Endothelial cell of umbilical vein (primary cell): ENCODE measurements around the gene SLC2A6. TPM values are rescaled to one million over a fixed set of nuclear protein-coding genes. Genes with fewer than 3 reads are reported as not detected.

Experiments used
- BruUV-seq: library from RNA; stranded (reverse); fragments of 400-500 nt; replicated peaks from 2 replicates; lab custom pipeline; 2021; lab: Mats Ljungman, UMichigan
- CTCF ChIA-PET: fragments of 300-600, 350-600 bp; sonication (Branson Sonifier 250); formaldehyde crosslinking; loops from one replicate; lab custom pipeline; 2021; ENCODE audit warnings: antibody characterized with exemption, inconsistent platforms; lab: Charles Lee
- POLR2A ChIA-PET: fragments of 300-600, 350-600 bp; sonication (Branson Sonifier 250); formaldehyde crosslinking; loops from one replicate; lab custom pipeline; 2021; ENCODE audit warnings: antibody characterized with exemption, inconsistent platforms; lab: Charles Lee
- DNase-seq: peaks from one replicate; pipeline ENCODE4 v3.0.0-alpha.2; 2011; ENCODE audit warnings: low read depth, low spot score
- FAIRE-seq: peaks from 2 replicates; lab custom pipeline; 2011; peaks lifted over from hg19 to GRCh38; lab: Jason Lieb, UNC
- H2AFZ ChIP-seq: 2 replicates; pipeline ENCODE4 v1.6.0; 2012; ENCODE audit warnings: low read depth, low read length, control low read depth, inconsistent platforms
- H3K27ac ChIP-seq: 2 replicates; pipeline ENCODE4 v1.5.1; 2011; ENCODE audit warnings: low read depth, mild to moderate bottlenecking, control low read depth, low read length, moderate library complexity; ENCODE audit not compliant: insufficient read depth
- H3K27me3 ChIP-seq, 2 experiments: 2 replicates each; pipeline versions ENCODE4 v1.6.0 to v1.6.1; 2011; ENCODE audit warnings: low read length in 2 of 2, mixed read lengths in 1 of 2; ENCODE audit not compliant: control insufficient read depth in 2 of 2, insufficient read depth in 2 of 2
- H3K36me3 ChIP-seq, 2 experiments: 2 replicates in 1 of 2; 3 replicates in 1 of 2; pipeline ENCODE4 v1.5.1; 2011; ENCODE audit warnings: low read length in 2 of 2, mild to moderate bottlenecking in 1 of 2, moderate library complexity in 1 of 2; ENCODE audit not compliant: control insufficient read depth in 2 of 2, insufficient read depth in 2 of 2; ENCODE audit errors: extremely low read depth in 1 of 2
- H3K4me1 ChIP-seq: 3 replicates; pipeline ENCODE4 v1.5.1; 2011; ENCODE audit warnings: mild to moderate bottlenecking, low read length; ENCODE audit not compliant: control insufficient read depth, insufficient read depth; ENCODE audit errors: extremely low read depth
- H3K4me2 ChIP-seq: 2 replicates; pipeline ENCODE4 v1.6.1; 2011; ENCODE audit warnings: low read length, control low read depth, mixed read lengths; ENCODE audit not compliant: insufficient read depth
- H3K4me3 ChIP-seq, 3 experiments: fragments of 200-600 bp in 1 of 3; sonication (generic), shearing (Covaris generic) in 1 of 3; replicated peaks in 1 of 3; 2 replicates each; pipeline ENCODE4 v1.5.1; 2011 to 2016; ENCODE audit warnings: control low read depth in 3 of 3, low read length in 3 of 3, mild to moderate bottlenecking in 2 of 3, inconsistent platforms in 1 of 3, low read depth in 1 of 3, moderate library complexity in 1 of 3; ENCODE audit not compliant: insufficient read depth in 1 of 3
- H3K79me2 ChIP-seq: 2 replicates; pipeline ENCODE4 v1.6.0; 2012; ENCODE audit warnings: low read length, inconsistent platforms; ENCODE audit not compliant: control insufficient read depth, insufficient read depth
- H3K9ac ChIP-seq: replicated peaks from 2 replicates; pipeline ENCODE3; 2011; ENCODE audit warnings: low read length, control low read depth; ENCODE audit not compliant: insufficient read depth; ENCODE audit errors: extremely low read depth
- H3K9me1 ChIP-seq: replicated peaks from 3 replicates; pipeline ENCODE4 v1.6.0; 2011; ENCODE audit warnings: mild to moderate bottlenecking, low read length; ENCODE audit not compliant: control insufficient read depth, insufficient read depth; ENCODE audit errors: extremely low read depth
- H3K9me3 ChIP-seq: replicated peaks from 2 replicates; pipeline ENCODE4 v1.5.1; 2012; ENCODE audit warnings: low read length, inconsistent platforms; ENCODE audit not compliant: control insufficient read depth, insufficient read depth
- H4K20me1 ChIP-seq: replicated peaks from 2 replicates; pipeline ENCODE3; 2011; ENCODE audit warnings: mild to moderate bottlenecking, low read length; ENCODE audit not compliant: control insufficient read depth, insufficient read depth; ENCODE audit errors: extremely low read depth
- CTCF ChIP-seq, 2 donors: IDR thresholded peaks; 1 replicate in 1 of 2; 2 replicates in 1 of 2; pipeline ENCODE4 v1.5.1; 2011; ENCODE audit warnings: low read length in 2 of 2, mild to moderate bottlenecking in 2 of 2, moderate library complexity in 2 of 2, control low read depth in 1 of 2, inconsistent platforms in 1 of 2, low read depth in 1 of 2; ENCODE audit not compliant: insufficient read depth in 1 of 2; ENCODE audit errors: extremely low read depth in 1 of 2
- FOS ChIP-seq: IDR thresholded peaks from 2 replicates; pipeline ENCODE4 v1.6.1; 2011; ENCODE audit warnings: mild to moderate bottlenecking, low read length, moderate library complexity, borderline replicate concordance; ENCODE audit not compliant: insufficient read depth
- GATA2 ChIP-seq: IDR thresholded peaks from 2 replicates; pipeline ENCODE4 v1.7.0; 2011; ENCODE audit warnings: low read depth, mild to moderate bottlenecking, moderate library complexity, mixed read lengths, low read length; ENCODE audit not compliant: insufficient read length, insufficient read depth
- JUN ChIP-seq: IDR thresholded peaks from 2 replicates; pipeline ENCODE4 v1.6.1; 2011; ENCODE audit warnings: borderline replicate concordance, low read depth; ENCODE audit not compliant: insufficient read length, insufficient read depth
- MAX ChIP-seq: IDR thresholded peaks from 2 replicates; pipeline ENCODE4 v1.6.1; 2011; ENCODE audit not compliant: insufficient read depth, insufficient read length
- MYC ChIP-seq: IDR thresholded peaks from one replicate; pipeline ENCODE4 v1.6.1; 2011; ENCODE audit warnings: mild to moderate bottlenecking, low read depth, low read length
- POLR2AphosphoS5 ChIP-seq: IDR thresholded peaks from 2 replicates; pipeline ENCODE4 v1.6.1; 2012; ENCODE audit warnings: low read depth, mild to moderate bottlenecking, control low read depth, low read length, moderate library complexity; ENCODE audit not compliant: insufficient read depth
- dilution Hi-C: fragments of 300-500 bp; cut with MboI; formaldehyde crosslinking; loops from one replicate; pipeline ENCODE4 v1.15.0; 2019; ENCODE audit warnings: low sequenced_read_pairs; ENCODE audit not compliant: extremely low pct_ligation_motif_present
- intact Hi-C: fragments of 100-400 bp; cut with micrococcal nuclease; formaldehyde crosslinking; loops from one replicate; pipeline ENCODE4 v1.10.0; 2022
- polyA plus RNA-seq, 4 experiments: library from polyadenylated mRNA; depleted of rRNA in 3 of 4; stranded (reverse) in 3 of 4; unstranded in 1 of 4; fragments of >200 nt; gene quantifications; 2 replicates each; pipeline versions ENCODE4 v1.2.1 to v1.2.3, GENCODE V29; 2011 to 2012; ENCODE audit warnings: missing spikeins in 1 of 4
- total RNA-seq: library from RNA; stranded (reverse); gene quantifications from 2 replicates; pipeline ENCODE4 v1.2.3, GENCODE V29; 2021

SLC2A6 gene
- total and polyA plus RNA-seq, 2 donors (not counting 3 experiments of a cell fraction or from before 2014, with no cell fraction given), result 35.7 to 39.6 TPM

GRCh38 chr9:133517711-133518110, 38.8 kb upstream of the SLC2A6 start:
- Histone ChIP-seq H4K20me1 (no peaks in the 10 kb centered on the region), H2AFZ (no peak overlapping the region), H3K4me3 (no peak overlapping the region), H3K27ac (no peak overlapping the region), H3K36me3 (no peaks in the 10 kb centered on the region), H3K27me3 (no peaks in the 10 kb centered on the region), H3K4me1 (no peaks in the 10 kb centered on the region), H3K4me2 (no peak overlapping the region), H3K9me1 (no peaks in the 10 kb centered on the region), H3K9me3 (no peaks in the 10 kb centered on the region), H3K79me2 (no peaks in the 10 kb centered on the region), H3K9ac (no peak overlapping the region)
- FAIRE-seq, result no peak
- ChIA-PET POLR2A (no interaction called here), CTCF (no interaction called here)
- no TSS peak for BruUV-seq
- no peak for DNase-seq
- no peak for TF ChIP-seq GATA2
- TF ChIP-seq CTCF (IDR thresholded peaks at IDR 0.05; ENCODE audit: extremely low read depth in 1 of 2, insufficient read depth in 1 of 2, low read depth in 1 of 2, low read length in 2 of 2), result no peak
- no peak for TF ChIP-seq FOS
- TF ChIP-seq POLR2AphosphoS5, result no peak
- no peak for TF ChIP-seq JUN
- no peak for TF ChIP-seq MAX
- TF ChIP-seq MYC, result no peak
- dilution Hi-C loops, result no loop called here
- intact Hi-C loops, result no loop called here
